Smooth muscle cell (in vitro differentiated cells): Measurements from ENCODE around the gene ENTPD8. TPM values are rescaled to one million over a fixed set of nuclear protein-coding genes. Genes with fewer than 3 reads are reported as not detected.

Experiments
- DNase-seq: peaks from one replicate; lab custom pipeline; 2025; ENCODE audit not compliant: unreplicated experiment; lab: John Stamatoyannopoulos, UW
- H2AFZ ChIP-seq: fragments of 200-600 bp; sonication (generic); 2 replicates; pipeline ENCODE4 v1.6.0; 2016; ENCODE audit warnings: antibody characterized with exemption, low read depth, mild to moderate bottlenecking
- H3F3A ChIP-seq: fragments of 200-600 bp; sonication (generic); 2 replicates; pipeline ENCODE4 v1.6.0; 2017; ENCODE audit warnings: antibody characterized with exemption, low read depth
- H3K27ac ChIP-seq: fragments of 200-600 bp; sonication (generic); 2 replicates; pipeline ENCODE4 v1.5.1; 2016; ENCODE audit warnings: low read depth, mild to moderate bottlenecking
- H3K27me3 ChIP-seq: fragments of 200-600 bp; sonication (generic); 2 replicates; pipeline ENCODE4 v1.6.1; 2016; ENCODE audit warnings: low read depth, mild to moderate bottlenecking
- H3K36me3 ChIP-seq: fragments of 200-600 bp; sonication (generic); 2 replicates; pipeline ENCODE4 v1.5.1; 2016; ENCODE audit warnings: low read depth
- H3K4me1 ChIP-seq: fragments of 200-600 bp; sonication (generic); 2 replicates; pipeline ENCODE4 v1.5.1; 2016; ENCODE audit warnings: low read depth
- H3K4me2 ChIP-seq: fragments of 200-600 bp; sonication (generic); 2 replicates; pipeline ENCODE4 v1.6.0; 2016; ENCODE audit warnings: mild to moderate bottlenecking
- H3K4me3 ChIP-seq: fragments of 200-600 bp; sonication (generic); 2 replicates; pipeline ENCODE4 v1.5.1; 2016; ENCODE audit warnings: mild to moderate bottlenecking
- H3K79me2 ChIP-seq: fragments of 200-600 bp; sonication (generic); 2 replicates; pipeline ENCODE4 v1.6.0; 2016; ENCODE audit warnings: low read depth, mild to moderate bottlenecking
- H3K9ac ChIP-seq: fragments of 200-600 bp; sonication (generic); 2 replicates; pipeline ENCODE4 v1.6.0; 2016; ENCODE audit warnings: low read depth
- H3K9me3 ChIP-seq: fragments of 200-600 bp; sonication (generic); replicated peaks from 2 replicates; pipeline ENCODE4 v1.5.1; 2016; ENCODE audit warnings: low read depth
- H4K20me1 ChIP-seq: fragments of 200-600 bp; sonication (generic); 2 replicates; pipeline ENCODE4 v1.6.0; 2016; ENCODE audit warnings: low read depth
- WGBS: methylation state at CpG from one replicate; pipeline ENCODE4 v1.1.7; 2016; ENCODE audit warnings: low lambda C conversion rate; 5-methylcytosine and 5-hydroxymethylcytosine counted together
- polyA plus RNA-seq: library from polyadenylated mRNA; unstranded; fragments of >200 nt; fragmentation: Nextera tagmentation; extraction: Ambion mirVana; gene quantifications from 2 replicates; pipeline ENCODE4 v1.2.1, GENCODE V29; 2016
- total RNA-seq: library from RNA; depleted of rRNA; stranded (reverse); fragments of >200 nt; gene quantifications from 2 replicates; pipeline ENCODE4 v1.2.3, GENCODE V29; 2014
- TF ChIP-seq, protein P1 (sequence below): fragments of 200-600 bp; sonication (generic); IDR thresholded peaks from 2 replicates; pipeline ENCODE4 v1.5.1; 2017; ENCODE audit warnings: borderline replicate concordance, mild to moderate bottlenecking, antibody characterized with exemption; ENCODE audit not compliant: insufficient read depth, poor library complexity, severe bottlenecking

The ENTPD8 gene
- total and polyA plus RNA-seq, 2 experiments from 2014 or later, result not detected

DNA sequence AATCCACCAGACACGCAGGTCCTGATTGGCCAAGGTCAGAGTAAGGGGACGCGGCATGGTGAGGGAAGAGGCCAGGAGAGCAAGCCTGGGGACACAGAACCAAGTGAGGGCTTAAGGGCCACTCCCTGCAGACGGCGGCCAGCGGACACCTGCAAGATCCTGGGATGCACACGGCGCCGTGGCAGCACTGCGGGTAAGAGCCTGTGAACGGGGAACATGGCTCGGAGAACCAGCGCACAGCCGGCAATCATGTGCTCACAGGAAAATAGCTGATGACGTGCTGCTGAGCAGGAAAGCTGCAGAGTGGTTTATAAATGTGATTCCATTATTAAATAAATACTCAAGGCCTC is 45.0 kb upstream of the ENTPD8 start:
- Histone ChIP-seq H3K36me3 (no peaks in the 10 kb centered on the region), H3K27ac (no peak overlapping the region), H3K4me1 (no peaks in the 10 kb centered on the region), H2AFZ (no peak overlapping the region), H3K4me3 (no peak overlapping the region), H3K79me2 (no peaks in the 10 kb centered on the region), H4K20me1 (no peaks in the 10 kb centered on the region), H3K27me3 (no peaks in the 10 kb centered on the region), H3F3A (no peaks in the 10 kb centered on the region), H3K9me3 (no peaks in the 10 kb centered on the region), H3K9ac (no peak overlapping the region), H3K4me2 (no peak overlapping the region)
- WGBS, result 95% methylated on average over 15 of the region's 15 CpGs
- no peak for DNase-seq
- TF ChIP-seq, protein P1, sequence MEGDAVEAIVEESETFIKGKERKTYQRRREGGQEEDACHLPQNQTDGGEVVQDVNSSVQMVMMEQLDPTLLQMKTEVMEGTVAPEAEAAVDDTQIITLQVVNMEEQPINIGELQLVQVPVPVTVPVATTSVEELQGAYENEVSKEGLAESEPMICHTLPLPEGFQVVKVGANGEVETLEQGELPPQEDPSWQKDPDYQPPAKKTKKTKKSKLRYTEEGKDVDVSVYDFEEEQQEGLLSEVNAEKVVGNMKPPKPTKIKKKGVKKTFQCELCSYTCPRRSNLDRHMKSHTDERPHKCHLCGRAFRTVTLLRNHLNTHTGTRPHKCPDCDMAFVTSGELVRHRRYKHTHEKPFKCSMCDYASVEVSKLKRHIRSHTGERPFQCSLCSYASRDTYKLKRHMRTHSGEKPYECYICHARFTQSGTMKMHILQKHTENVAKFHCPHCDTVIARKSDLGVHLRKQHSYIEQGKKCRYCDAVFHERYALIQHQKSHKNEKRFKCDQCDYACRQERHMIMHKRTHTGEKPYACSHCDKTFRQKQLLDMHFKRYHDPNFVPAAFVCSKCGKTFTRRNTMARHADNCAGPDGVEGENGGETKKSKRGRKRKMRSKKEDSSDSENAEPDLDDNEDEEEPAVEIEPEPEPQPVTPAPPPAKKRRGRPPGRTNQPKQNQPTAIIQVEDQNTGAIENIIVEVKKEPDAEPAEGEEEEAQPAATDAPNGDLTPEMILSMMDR, result no peak

DNA sequence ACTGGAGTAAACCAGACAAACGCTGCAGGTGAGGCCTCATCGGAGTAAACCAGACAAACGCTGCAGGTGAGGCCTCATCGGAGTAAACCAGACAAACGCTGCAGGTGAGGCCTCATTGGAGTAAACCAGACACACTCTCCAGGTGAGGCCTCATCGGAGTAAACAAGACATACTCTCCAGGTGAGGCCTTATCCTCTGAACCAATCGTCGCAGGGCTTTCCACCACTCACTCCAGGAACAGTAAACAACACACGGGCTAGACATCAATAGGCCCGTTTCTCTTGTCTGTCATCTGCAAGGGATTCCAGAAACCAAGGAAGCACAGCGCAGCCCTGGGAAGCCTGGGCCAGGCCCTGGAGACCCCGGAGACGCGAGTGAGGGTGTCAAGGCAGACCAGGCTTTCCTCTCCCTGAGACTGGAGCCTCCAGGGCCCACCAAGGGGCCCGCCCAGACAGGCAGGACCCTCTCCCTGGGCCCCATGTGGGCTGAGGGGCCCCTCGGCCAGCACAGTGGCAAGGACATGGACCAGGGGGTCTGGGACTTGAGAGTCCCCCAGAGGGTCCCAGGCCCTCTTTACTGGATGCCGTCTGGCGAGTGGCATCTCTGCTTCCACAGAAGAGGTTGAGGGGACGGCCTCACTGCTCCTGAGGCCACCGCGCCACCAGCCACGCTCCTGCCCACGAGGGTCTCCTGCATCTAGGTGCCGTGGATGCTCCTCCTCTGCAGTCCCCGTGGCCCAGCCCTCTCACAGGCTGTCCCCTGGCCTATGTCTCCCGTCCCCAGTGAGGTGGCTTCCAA is 44.4 kb upstream of the ENTPD8 start:
- Histone ChIP-seq H4K20me1 (no peaks in the 10 kb centered on the region), H3K36me3 (no peaks in the 10 kb centered on the region), H3K4me2 (no peak overlapping the region), H2AFZ (no peak overlapping the region), H3K27me3 (no peaks in the 10 kb centered on the region), H3F3A (no peaks in the 10 kb centered on the region), H3K79me2 (no peaks in the 10 kb centered on the region), H3K4me1 (no peaks in the 10 kb centered on the region), H3K9ac (no peak overlapping the region), H3K27ac (peak overlapping the region; percentile 53), H3K4me3 (no peak overlapping the region), H3K9me3 (no peaks in the 10 kb centered on the region)
- TF ChIP-seq, protein P1, result no peak
- DNase-seq, result no peak
- WGBS, result 86% methylated on average over 26 of the region's 26 CpGs

DNA sequence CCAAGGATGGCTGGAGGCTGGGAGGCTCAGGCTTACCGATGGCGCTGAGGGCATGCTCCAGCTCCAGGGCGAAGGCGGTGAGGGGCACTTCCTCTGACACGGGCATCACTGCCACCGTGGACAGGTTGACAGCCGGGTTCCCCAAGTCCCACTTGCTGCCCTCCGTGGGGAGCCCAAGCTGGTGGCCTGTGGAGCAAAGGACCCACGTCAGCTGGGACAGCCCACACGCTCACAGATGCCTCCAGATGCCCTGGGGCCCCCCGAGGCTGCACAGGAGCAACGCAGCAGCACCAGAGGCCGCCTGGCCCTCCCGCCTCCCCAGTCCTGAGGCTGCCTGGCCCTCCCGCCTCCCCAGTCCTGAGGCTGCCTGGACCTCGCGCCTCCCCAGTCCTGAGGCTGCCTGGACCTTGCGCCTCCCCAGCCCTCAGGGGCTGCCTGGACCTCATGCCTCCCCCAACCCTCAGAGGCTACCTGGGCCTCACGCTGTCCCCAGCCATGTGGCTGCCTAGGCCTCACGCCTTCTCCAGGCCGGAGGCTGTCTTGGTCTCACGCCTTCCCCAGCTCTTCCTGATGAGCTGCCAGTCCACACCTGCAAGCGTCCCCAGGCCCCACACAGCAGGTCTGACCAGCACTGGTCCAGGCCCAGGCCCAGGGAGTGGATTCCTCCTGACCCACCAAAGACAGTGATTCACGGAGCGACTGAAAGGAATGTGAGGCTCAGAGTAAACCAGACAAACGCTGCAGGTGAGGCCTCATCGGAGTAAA is 43.6 kb upstream of the ENTPD8 start:
- H3K27me3 ChIP-seq, result no peaks in the 10 kb centered on the region
- H3K9me3 ChIP-seq, result no peaks in the 10 kb centered on the region
- H3F3A ChIP-seq, result no peaks in the 10 kb centered on the region
- no peaks in the 10 kb centered on the region for H3K4me1 ChIP-seq
- H3K36me3 ChIP-seq, result no peaks in the 10 kb centered on the region
- no peak overlapping the region for H2AFZ ChIP-seq
- H4K20me1 ChIP-seq, result no peaks in the 10 kb centered on the region
- no peak overlapping the region for H3K4me3 ChIP-seq
- no peak overlapping the region for H3K9ac ChIP-seq
- H3K79me2 ChIP-seq, result no peaks in the 10 kb centered on the region
- no peak for DNase-seq
- TF ChIP-seq, protein P1, result no peak
- no peak overlapping the region for H3K4me2 ChIP-seq
- H3K27ac ChIP-seq, result peak overlapping the region; percentile 53
- 88% methylated on average over 22 of the region's 27 CpGs for WGBS
